GM19468 (cell line): ENCODE measurements around the gene CACNA1B.
"Not testable (repeated sequence)": the region's sequence is repeated elsewhere in the genome, so short reads cannot be mapped to it uniquely, and the experiment has no call there.

Experiments
- ATAC-seq: cut with Tn5 transposase; IDR thresholded peaks from one replicate; pipeline ENCODE4 v1.9.1; 2021; ENCODE audit warnings: mild to moderate bottlenecking, moderate library complexity, moderate number of reproducible peaks; ENCODE audit not compliant: unreplicated experiment; ENCODE audit errors: extremely low read depth

The CACNA1B gene

DNA sequence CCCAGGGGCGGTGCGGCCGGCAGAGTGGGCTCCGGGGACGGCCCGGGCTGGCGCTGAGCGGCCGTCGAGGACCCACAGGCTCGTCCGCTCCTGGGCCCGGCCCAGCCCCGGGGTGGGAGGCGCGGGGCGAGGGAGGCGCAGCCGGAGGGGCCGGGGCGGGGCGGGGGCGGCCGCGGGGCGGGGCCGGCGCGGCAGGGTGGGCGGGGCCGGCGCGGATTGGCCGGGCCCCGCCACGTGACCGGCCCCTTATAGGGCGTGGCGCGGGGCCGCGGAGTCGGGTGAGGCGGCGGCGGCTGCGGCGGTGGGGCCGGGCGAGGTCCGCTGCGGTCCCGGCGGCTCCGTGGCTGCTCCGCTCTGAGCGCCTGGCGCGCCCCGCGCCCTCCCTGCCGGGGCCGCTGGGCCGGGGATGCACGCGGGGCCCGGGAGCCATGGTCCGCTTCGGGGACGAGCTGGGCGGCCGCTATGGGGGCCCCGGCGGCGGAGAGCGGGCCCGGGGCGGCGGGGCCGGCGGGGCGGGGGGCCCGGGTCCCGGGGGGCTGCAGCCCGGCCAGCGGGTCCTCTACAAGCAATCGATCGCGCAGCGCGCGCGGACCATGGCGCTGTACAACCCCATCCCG lies at the start of gene CACNA1B:
Gene CACNA1B, plus strand, starts transcription at position 277 of the 617 bp plus-strand sequence. Its CDS starts 152 bp downstream, at position 429.
- not testable (repeated sequence) for ATAC-seq

DNA sequence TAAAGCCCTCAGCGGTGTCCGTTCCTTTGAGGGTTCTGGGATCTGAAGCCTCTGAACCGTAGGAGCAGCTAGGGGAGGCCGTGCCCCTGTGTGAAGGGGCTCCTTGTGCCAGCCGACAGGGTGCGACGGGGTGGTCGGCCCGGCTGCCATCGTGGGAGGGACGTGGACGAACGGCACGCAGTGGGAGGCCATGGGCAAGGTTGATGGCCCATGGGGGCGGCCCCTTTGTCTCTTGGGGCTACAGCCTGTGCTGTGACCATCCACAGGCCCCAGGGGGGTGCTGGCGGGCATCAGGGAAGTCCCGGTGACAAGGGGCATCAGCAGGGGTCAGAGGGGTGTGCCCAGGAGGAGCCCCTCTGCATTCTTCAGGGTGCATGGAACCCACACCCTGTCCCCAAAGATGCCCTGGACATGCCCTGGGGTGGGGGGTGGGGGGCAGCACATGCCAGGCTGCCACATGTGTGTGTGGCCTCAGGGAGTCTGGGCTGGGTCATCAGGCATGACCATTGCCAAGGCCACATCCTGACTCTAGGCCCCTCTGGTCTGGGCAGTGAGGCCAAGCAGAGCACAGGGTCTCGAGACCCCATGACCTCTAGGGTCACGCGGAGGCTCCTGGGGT lies 49.6 kb upstream of the CACNA1B start:
- no peak for ATAC-seq

- no peak for ATAC-seq
Observed at GRCh38 chr9:137828527-137829259, 48.9 kb upstream of the CACNA1B start.

DNA sequence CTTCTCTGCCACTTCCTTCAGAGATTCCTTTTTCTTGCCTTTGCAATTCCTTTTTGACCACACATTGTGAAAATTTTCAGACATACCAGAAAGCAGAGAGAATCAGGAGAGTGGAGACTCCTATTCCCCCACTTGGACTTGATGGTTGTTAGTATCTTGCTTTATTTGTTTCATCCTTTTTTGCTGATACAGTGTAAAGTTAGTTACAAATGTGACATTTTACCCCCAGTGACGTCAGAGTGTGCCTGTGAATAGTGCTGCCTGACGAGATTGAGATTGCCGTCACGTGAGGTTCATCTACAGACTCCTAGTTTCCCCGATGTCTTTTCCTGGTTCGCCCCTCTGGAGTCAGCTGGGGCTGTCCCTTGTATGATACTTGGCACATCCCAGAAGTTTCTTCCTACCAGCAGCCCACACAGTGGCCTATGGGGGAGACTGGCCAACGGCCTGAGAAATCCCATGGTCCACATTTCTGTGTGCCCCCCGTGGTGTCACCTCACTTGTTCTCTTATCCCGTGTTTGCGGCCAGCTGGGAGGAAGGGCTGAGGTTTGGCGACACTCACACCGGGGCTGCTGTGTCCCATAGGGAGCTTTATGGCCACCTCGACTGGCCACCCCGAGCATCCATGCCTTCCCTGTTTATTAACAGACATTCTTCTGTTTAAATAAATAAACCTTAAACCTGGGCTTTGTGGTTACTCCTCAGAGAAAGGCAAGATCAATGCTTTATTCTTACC lies 48.2 kb upstream of the CACNA1B start:
- ATAC-seq, result no peak

DNA sequence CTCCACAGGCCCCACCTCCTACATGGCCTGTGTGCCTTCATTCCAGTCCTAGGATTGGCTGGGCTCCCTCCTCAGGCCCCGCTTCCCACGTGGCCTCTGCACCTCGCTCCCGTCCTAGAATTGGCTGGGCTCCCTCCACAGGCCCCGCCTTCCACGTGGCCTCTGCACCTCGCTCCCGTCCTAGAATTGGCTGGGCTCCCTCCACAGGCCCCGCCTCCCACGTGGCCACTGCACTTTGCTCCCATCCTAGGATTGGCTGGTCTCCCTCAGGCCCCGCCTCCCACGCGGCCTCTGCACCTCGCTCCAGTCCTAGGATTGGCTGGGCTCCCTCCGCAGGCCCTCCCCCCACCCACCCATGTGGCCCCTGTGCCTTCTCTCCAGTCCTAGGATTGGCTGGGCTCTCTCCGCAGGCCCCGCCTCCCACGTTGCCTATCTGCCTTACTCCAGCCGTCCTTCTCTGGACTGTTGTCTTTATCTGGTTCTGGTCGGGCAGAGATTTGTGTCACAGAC lies 45.3 kb upstream of the CACNA1B start:
- ATAC-seq, result no peak

DNA sequence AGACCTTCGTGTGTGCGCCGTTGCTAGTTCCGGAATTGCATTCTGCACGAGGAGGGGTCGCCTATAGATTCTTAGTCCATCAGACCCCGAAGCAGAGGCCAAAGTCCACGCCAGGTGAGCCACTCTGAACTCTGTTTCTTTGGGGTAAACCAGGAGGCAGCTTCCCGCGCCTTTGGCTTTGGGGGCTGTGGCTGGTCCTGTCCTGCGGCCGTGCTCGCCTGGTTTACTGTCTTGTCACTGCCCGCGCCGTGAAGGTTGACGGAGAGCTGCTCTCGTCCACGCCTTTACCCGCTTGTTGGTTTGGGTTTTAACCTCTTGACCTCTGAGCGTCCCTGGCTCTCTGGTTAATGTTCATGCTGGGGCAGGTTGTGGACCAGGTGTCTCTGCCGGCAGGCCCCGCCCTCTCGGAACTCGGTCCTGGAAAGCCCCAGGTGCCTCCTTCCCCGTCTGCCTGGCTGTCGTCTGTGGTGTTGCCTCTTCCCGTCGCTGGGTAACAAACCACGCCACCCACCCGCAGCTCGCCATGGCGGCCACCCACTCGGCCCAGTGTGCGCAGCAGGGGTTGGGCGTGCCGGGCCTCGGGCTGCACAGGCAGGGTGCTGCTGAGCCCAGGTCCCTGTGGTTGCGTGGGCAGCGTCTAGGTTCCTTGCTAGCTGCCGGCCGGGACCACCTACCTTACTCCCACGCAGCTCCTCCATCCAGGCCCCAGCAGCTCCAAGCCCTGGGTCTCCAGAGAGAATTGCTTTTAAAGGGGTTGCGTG lies 44.6 kb upstream of the CACNA1B start:
- ATAC-seq, result no peak

DNA sequence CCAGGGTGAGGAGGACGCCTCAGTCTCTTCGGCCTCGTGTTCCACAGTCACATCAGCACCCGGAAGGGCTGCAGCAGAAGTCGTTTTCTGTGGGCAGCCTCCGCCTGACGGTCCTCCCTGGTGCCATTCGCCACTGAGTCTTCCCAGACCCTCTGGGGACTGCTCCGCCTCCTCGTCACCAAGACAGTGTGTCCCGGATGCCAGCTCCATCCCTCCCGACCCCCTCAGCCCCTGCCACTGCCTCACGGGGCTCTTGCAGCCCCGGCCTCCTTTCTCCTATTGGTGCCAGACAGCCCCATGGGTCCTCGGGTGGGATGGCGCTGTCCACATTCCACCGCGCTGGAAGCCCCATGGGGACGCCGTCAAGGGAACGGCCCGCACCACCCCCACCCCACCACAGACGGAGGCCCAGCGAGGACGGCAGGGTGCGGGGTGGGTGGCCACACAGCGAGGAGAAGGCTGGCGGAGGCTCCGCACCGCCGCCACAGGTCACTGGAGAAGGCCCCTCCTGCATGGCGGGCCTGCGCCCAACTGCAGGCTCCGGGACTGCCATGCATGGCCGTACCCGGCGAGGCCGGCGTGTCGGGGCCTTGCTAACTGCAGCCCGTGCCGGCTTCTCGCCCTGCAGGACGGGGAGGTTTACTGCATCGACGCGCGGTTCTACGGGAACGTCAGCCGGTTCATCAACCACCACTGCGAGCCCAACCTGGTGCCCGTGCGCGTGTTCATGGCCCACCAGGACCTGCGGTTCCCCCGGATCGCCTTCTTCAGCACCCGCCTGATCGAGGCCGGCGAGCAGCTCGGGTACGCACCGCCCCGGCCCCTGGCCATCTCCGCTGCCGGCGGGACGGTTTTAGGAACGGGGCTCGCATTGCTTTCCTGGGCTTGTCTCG lies 43.6 kb upstream of the CACNA1B start:
- ATAC-seq, result no peak

DNA sequence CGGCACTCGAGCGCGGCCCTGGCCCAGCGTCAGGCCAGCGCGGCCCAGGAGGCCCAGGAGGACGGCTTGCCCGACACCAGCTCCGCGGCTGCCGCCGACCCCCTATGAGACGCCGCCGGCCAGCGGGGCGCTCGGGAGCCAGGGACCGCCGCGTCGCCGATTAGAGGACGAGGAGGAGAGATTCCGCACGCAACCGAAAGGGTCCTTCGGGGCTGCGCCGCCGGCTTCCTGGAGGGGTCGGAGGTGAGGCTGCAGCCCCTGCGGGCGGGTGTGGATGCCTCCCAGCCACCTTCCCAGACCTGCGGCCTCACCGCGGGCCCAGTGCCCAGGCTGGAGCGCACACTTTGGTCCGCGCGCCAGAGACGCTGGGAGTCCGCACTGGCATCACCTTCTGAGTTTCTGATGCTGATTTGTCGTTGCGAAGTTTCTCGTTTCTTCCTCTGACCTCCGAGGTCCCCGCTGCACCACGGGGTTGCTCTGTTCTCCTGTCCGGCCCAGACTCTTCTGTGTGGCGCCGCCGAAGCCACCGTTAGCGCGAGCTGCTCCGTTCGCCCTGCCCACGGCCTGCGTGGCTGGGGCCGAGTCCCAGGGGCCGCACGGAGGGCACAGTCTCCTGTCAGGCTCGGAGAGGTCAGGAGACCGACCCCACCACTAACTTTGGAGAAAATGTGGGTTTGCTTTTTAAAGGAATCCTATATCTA lies 42.6 kb upstream of the CACNA1B start:
- ATAC-seq, result no peak

DNA sequence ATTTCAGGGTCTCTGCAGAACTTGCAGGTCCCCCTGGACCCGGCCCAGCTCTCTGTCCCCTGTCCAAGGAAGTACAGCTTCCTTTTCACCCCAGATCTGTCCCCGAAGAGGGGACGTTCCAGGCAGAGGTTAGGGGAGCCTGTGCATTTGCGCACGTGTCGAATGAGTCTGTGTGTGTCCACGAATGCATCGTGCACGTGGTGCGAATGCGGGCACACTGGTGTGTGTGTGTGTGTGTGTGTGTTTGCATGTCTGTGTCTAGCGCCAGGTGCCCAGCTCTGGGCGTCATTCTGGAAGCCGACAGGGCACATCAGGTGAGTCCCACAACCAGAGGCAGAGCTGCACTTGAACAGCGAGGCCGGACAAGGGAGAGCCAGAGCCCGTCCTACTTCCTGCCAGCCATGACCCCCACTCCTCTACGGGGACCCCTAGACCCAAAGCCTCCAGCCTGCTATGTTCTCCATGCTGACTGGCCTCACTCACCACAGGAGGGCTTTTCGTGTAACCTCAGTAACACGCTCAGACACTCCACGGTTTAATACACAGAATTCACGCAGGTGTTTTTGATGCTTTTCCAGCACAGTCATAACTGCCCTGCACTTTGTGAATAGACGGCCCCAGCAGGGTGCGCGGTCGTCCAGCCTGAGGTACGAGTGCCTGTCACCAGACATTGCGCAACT lies 41.3 kb upstream of the CACNA1B start:
- ATAC-seq, result no peak

GRCh38 chr9:137836831-137837241 lies 40.7 kb upstream of the CACNA1B start:
- no peak for ATAC-seq

DNA sequence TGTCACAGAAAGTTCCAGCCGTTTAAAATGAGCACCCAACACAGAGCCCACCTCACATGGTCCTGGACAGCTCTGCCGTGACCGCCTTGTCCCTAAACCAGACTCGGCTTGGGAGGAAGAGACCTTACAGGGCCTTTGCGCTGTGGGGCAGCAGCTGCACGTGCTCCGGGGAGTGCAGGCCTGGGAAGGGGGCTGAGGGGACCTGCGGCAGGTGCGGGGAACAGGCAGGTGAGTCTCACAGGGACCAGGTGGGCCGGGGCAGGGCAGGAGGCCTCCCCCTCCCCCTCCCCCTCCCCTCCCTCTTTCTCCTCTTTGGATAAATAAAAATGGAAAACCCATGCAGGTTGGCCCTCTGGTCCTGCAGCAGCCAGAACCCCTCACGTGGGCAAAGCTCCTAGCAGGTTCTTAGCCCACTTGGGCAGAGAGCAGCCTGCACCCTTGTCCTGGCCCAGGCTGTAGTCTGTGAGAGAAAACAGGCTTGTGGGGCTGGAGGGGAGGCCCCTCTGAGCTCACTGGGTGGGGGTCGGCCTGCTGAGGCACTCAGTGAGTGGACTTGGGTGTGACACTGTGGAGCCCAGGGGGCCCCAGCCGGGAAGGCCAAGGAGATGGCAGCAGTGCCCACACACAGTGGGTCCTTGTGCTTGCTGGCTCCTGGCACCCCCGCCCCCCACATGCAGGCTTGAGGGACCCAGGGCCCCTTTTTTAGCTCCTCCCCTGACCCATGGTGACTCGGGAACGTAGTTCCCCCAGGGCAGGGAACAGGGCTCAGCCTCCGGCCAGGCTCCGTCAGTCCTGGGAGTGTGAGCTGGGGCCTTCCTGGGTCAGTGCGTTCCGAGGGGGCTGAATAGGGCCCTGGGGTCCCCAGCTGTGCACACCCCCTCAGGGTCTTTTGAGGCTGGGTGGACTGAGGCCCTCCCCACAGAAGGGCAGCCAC lies 40.0 kb upstream of the CACNA1B start:
- no peak for ATAC-seq

- ATAC-seq, result no peak
Observed at GRCh38 chr9:137838576-137838975, 39.0 kb upstream of the CACNA1B start.

DNA sequence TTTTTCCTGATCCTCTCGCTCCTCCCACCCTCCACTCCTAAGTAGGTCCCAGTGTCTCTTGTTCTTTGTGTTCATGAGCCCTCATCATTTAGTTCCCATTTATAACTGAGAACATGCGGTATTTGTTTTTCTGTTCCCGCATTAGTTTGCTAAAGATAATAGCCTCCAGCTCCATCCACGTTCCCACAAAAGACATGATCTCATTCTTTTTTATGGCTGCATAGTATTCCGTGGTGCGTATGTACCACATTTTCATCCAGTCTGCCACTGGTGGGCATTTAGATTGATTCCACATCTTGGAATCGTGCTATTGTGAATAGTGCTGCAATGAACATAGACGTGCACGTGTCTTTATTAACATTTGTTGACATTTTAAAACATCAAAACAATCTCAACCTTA lies 34.2 kb upstream of the CACNA1B start:
- ATAC-seq, result no peak

- no peak for ATAC-seq
Observed at GRCh38 chr9:137851516-137852267, 25.9 kb upstream of the CACNA1B start.

DNA sequence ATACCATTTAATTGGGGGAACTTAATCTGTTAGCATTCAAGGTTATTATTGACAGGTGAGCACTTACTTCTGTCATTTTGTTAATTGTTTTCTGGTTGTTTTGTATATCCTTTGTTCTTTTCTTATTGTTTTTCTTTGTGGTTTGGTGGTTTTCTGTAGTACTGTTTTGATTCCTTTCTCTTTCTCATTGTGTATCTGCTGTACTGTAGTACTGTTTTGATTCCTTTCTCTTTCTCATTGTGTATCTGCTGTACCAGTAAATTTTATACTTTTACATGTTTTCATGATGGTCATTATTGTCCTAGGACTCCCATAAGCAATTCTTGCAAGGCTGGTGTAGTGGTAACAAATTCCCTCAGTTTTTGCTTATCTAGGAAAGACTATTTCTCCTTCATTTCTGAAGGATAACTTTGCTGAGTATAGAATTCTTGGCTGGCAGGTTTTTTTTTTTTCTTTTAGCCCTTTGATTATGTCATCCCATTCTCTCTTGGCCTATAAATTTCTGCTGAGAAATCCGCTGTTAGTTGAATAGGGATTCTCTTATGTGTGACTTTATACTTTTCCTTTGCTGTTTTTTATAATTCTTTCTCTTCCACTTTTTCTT lies 24.1 kb upstream of the CACNA1B start:
- ATAC-seq, result no peak

DNA sequence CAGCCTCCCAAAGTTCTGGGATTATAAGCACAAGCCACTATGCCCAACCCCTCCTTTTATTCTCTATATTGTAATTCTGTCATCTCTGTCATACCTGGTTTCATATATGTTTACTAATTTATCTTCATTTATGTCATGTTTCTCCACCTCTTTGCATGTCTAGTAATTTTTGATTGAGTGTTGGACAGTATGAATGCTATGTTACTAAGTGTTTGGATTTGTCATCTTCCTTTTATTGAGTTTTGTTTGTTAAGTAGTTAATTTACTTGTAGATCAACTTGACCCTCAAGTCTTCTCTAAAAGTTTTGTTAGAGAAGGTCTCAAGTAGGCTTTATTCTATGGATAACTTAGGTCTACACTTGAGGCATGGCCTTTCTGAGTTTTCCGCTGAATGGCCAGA lies 17.2 kb upstream of the CACNA1B start:
- no peak for ATAC-seq
